B cell (primary cell): ENCODE measurements around the gene ADAMTSL1.

Experiments
- CTCF ChIP-seq: fragments of 200-600 bp; IDR thresholded peaks from one replicate; pipeline ENCODE4 v1.8.0; 2022; ENCODE audit warnings: antibody characterized with exemption, mild to moderate bottlenecking
- EZH2 ChIP-seq: IDR thresholded peaks from 2 replicates; pipeline ENCODE4 v1.6.1; 2012; ENCODE audit warnings: borderline replicate concordance, low read depth, mild to moderate bottlenecking, moderate library complexity, low read length; ENCODE audit not compliant: insufficient read depth, poor library complexity, severe bottlenecking

GRCh38 chr9:18591261-18591660, 117.3 kb downstream of the ADAMTSL1 start:
- TF ChIP-seq CTCF (no peak), EZH2 (no peak)
